Nucleus accumbens (tissue), 56 donors: ENCODE data around the gene FAM81A.

ENCODE experiments used
- DNase-seq, 56 donors: peaks; one replicate each; lab custom pipeline; 2025; lab: John Stamatoyannopoulos, UW

FAM81A gene

GRCh38 chr15:59536553-59536952, 98.6 kb downstream of the FAM81A start:
- DNase-seq = no peak

DNA sequence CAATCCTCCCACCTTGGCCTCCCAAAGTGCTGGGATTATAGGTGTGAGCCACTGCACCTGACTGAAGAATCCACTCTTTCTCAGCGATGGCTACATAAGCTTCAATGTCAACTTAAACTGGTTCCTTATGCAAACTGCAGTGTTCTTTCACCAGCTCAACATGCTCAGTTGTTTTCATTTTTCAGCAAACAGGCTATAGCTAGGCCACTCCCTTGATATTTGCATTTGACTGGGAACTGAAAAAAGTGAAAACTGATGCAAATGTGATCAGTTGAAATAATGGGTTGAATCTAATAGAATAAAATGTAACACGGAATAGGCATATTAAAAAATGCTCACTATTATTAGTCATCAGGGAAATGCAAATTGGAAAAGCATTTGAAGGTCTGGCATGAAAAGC, 99.4 kb downstream of the FAM81A start:
- no peak for DNase-seq

GRCh38 chr15:59538494-59538893, 100.5 kb downstream of the FAM81A start:
- DNase-seq = no peak

DNA sequence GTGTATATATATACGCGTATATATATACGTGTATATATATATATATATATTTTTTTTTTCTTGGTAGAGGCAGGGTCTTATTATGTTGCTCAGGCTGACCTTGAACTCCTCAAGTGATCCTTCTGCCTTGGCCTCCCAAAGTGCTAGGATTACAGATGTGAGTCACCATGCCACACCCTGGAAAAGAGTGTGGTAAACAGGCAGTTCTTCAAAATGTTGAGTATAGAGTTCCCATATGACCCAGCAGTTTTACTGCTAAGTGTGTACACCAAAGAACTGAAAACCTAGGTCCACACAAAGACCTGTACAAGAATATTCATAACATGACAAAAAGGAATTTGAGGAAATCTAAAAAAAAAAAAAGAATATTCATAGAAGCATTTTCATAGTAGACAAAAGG, 101.8 kb downstream of the FAM81A start:
- no peak for DNase-seq

DNA sequence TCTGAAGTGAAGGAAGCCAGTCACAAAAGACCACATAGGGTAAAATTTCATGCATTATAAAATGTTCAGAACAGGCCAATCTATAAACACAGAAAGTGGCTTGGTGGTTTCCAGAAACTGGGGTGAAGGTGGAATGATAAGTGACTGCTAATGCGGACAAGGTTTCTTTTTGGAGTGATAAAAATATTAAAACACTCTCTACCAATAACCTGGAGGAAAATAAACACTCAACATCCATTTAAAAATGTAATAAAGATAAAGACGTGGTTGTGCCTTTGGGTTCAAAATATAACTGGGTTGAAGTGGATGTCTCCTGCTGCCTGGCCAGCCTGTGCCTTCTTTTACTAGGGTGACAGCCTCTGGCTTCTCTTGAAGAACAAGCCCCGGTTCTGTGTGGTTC, 102.7 kb downstream of the FAM81A start:
- no peak for DNase-seq

GRCh38 chr15:59541750-59542149, 103.8 kb downstream of the FAM81A start:
- DNase-seq = no peak

DNA sequence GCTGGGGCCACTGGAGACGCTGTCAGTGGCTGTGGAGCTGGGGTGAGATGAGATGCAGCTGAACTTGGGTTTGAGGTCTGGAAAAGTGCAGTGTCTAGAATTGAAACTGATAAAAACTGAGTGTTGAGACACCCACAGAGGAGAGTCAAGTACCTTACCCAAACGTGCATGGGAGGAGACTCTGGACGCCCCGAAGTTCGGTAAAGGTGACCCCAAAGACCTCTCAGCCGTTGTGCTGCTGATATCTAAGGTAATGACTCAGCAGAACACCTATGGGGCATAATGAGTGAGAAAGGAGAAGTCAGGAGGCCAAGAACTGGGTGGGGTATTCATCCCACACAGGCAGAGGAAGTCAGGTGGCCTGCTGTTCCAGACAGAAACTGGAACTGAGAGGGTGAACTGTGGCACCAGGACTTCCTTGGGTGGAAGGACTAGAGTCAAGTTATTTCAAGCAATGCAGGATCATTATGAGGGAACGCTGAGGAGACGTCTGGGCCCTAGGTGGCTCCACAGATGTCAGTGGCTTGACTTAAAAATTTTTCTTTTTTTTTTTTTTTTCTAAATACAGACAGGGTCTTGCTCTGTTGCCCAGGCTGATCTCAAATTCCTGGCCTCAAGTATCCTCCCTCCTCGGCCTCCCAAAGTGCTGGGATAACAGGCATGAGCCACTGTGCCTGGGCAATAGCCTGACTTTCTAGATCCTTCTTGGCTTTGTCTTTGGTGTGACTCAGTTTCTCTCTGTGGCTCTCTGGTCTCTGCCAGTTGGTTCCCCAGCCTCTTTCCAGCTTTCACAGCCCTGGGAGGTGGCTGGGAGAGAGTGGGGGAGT, 105.9 kb downstream of the FAM81A start:
- DNase-seq = no peak

- no peak for DNase-seq
These were observed 107.6 kb downstream of the FAM81A start for GRCh38 chr15:59545573-59545972.

- no peak for DNase-seq
These were observed 110.7 kb downstream of the FAM81A start for GRCh38 chr15:59548501-59549226.

GRCh38 chr15:59549301-59550185, 111.6 kb downstream of the FAM81A start:
- no peak for DNase-seq

DNA sequence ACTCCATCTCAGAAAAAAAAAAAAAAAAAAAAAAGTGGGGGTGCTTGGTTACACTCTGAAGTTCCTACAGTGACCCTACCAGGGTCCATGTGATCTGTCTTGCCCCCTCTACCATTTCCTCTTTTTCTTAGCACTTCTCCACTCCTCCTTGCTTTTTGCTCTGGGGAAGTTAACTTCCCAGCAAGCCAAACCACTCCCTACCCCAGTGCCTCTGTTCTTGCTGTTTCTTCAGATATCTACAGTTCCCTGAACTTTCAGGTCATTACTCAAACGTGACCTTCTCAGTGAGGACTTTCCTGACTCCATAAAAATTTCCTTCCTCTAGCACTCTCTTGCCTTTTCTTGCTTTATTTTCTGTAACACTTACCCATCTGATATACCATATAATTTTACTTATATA, 112.5 kb downstream of the FAM81A start:
- no peak for DNase-seq

DNA sequence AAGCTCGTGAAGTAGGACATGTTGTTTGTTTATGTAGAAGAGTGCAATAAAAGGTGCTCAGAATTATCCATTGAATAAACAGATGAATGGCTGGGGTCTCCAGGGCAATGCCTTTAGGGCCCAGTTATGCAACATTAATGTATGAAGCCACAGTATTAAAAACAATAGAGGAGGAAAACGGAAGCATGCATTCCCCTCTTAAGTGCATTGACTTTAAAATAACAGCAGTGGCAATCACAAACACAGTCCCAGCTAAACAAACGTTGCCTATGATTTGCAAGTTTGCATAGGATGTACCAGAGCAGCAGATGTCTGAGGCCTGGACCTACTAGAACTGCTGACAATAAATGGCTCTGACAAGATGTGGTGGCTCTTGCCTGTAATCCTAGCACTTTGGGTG, 113.0 kb downstream of the FAM81A start:
- DNase-seq = no peak

GRCh38 chr15:59553879-59554735, 116.1 kb downstream of the FAM81A start:
- no peak for DNase-seq

GRCh38 chr15:59555696-59556095, 117.7 kb downstream of the FAM81A start:
- no peak for DNase-seq

DNA sequence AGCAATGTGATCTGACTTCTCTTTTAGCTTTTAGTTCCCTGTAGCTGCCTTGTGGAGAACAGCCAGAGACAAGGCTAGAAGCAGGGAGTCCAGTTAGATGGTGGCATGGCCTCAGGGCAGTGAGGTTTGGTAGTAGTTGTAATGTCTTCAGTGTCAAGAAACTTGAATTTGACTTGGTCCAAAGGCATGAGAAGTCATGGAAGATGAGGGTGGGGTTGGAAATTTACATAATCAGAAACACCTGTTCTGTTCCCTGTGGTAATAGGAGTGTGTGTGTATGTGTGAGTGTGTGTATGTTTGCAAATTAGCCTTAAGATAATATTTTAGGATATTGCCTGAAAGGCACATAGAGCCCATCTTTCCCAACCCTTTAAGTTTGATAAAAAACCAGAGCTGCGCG, 118.4 kb downstream of the FAM81A start:
- no peak for DNase-seq

DNA sequence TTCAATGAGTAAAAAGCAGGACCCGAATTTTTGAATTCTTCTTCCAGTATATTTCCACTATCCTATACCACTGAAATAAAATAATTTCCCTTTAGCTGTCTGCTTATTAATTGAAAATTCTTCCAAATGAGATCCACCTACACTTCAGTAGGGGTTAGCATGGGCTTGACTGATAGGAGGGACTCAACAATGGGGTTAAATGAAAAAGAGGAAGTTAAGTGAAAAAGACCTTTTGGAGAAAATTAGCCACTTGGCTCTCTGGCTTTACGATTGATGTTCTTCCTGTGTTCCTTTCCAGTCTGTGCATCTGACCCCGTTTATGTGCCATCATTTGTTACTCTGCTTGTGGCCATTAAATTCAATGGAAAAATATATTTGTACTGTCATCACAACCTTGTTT, 119.6 kb downstream of the FAM81A start:
- no peak for DNase-seq

DNA sequence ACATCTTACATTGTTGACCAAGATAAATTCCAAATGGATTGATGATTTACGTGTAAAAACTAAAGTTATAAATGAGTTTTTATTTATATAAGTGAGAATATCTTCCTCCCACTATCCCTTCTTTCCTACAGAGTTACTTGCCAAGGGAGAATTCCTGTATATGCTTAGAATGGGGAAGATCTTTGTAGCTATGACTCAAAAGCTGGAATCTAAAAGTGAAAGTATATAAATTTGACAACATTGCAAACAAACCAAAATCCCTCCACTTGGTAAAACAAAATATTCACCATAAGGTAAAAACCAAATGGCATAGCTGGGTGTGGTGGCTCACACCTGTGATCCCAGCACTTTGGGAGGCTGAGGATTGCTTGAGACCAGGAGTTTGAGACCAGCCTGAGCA, 120.9 kb downstream of the FAM81A start:
- no peak for DNase-seq

- no peak for DNase-seq
These were observed 123.6 kb downstream of the FAM81A start for GRCh38 chr15:59561547-59561946.

- no peak for DNase-seq
These were observed 124.6 kb downstream of the FAM81A start for GRCh38 chr15:59562448-59563186.
